Upper lobe of left lung (tissue), 6 donors: ENCODE results near the gene FEZ2. TPM values are rescaled to one million over a fixed set of nuclear protein-coding genes. Genes with fewer than 3 reads are reported as not detected.
A peak's percentile ranks its signal among the peaks of the same experiment; 100 is the strongest.

Source experiments
- ATAC-seq, 2 donors: fragments of 200-7000 bp; cut with Tn5 transposase; one replicate each; pipeline ENCODE4 v1.9.1; 2022; ENCODE audit warnings: mild to moderate bottlenecking in 2 of 2, moderate library complexity in 2 of 2; ENCODE audit not compliant: low FRiP score in 2 of 2
- DNase-seq, 2 donors: peaks; one replicate each; pipeline ENCODE4 v3.0.0-alpha.2; 2019 to 2020
- H3K27ac ChIP-seq, 4 donors: fragments of 200-600 bp; sonication (generic); one replicate each; pipeline ENCODE4 v1.5.1; 2016 to 2019
- H3K27me3 ChIP-seq, 4 donors: fragments of 200-600 bp; sonication (generic); one replicate each; pipeline ENCODE4 v1.5.1; 2017 to 2019
- H3K36me3 ChIP-seq, 4 donors: fragments of 200-600 bp; sonication (generic); one replicate each; pipeline ENCODE4 v1.5.1; 2016 to 2019
- H3K4me1 ChIP-seq, 4 donors: fragments of 200-600 bp; sonication (generic); one replicate each; pipeline ENCODE4 v1.5.1; 2018 to 2019
- H3K4me3 ChIP-seq, 4 donors: fragments of 200-600 bp; sonication (generic); one replicate each; pipeline ENCODE4 v1.5.1; 2017 to 2019; ENCODE audit warnings: mild to moderate bottlenecking in 2 of 4, moderate library complexity in 1 of 4
- H3K9me3 ChIP-seq, 4 donors: fragments of 200-600 bp; sonication (generic); one replicate each; pipeline ENCODE4 v1.5.1; 2018 to 2019
- EP300 ChIP-seq, 4 donors: sonication (generic); formaldehyde crosslinking; IDR thresholded peaks; one replicate each; pipeline ENCODE4 v1.5.1; 2017; ENCODE audit warnings: antibody characterized with exemption in 4 of 4, control low read depth in 2 of 4
- POLR2A ChIP-seq, 4 donors: fragments of 450-650 bp; IDR thresholded peaks; one replicate each; pipeline ENCODE4 v1.5.1; 2016 to 2017; ENCODE audit warnings: antibody characterized with exemption in 4 of 4, mild to moderate bottlenecking in 2 of 4
- POLR2AphosphoS5 ChIP-seq, 2 donors: sonication (generic); formaldehyde crosslinking; IDR thresholded peaks; one replicate each; pipeline ENCODE4 v1.5.1; 2017; ENCODE audit warnings: antibody characterized with exemption in 2 of 2
- WGBS, 2 donors: methylation state at CpG; one replicate each; pipeline ENCODE4 v1.1.5; 2017 to 2018; 5-methylcytosine and 5-hydroxymethylcytosine counted together
- total RNA-seq, 6 donors: library from RNA; depleted of rRNA in 4 of 6; stranded (reverse); fragments of >200 nt in 4 of 6; gene quantifications; one replicate each; pipeline versions ENCODE4 v1.1.0 to v1.2.1, GENCODE V29; 2016 to 2021
- TF ChIP-seq, protein P1 (sequence below), 6 experiments: fragments of 450-650 bp in 4 of 6; fragments of 200-600 bp in 2 of 6; sonication (generic) in 2 of 6; IDR thresholded peaks; one replicate each; pipeline ENCODE4 v1.5.1; 2016 to 2019; ENCODE audit warnings: antibody characterized with exemption in 6 of 6
- donor health status: DM: no; HTN: no; CAD: no; lungs with moderate emphysema.
- donor health status: DM: no; HTN: yes; CAD: no; lungs with severe emphysema.

Gene FEZ2
- total RNA-seq, 6 donors from 2014 or later, result 38.2 to 81.1 (median 43.1) TPM

DNA sequence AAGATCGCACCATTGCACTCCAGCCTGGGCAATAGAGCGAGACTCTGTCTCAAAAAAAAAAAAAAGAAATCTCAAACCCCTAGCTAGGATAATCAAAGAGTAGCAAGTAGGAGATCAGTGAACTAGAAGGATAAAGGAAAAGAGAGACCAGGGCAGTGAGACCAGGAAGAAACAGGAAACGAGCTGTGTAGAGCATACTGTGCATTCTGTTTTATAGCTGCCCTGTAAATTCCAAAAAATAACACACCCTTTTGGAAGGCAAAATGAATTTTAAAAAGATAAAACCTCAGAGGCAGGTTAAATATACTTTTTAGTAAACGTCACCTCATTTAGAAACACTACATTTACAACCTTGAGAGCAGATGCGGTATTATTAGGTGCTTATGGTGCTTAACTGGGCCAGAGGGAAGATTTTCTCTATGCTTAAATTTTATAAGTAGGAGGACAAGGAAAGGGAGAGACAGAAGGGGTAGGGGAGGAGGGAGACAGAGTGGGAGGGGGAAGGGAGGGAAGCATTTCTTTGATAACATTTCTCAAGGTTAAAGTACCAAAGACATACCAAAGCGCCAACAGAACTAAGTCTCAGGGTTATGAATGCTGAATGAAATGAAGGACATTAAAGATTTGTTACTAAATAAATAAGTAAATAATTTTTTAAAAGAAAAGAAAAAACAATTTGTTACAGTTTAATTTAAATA is 30.1 kb downstream of the FEZ2 start:
- 97% methylated on average over 6 of the region's 6 CpGs for WGBS, 2 donors
- Histone ChIP-seq H3K4me1 (peaks cover 5 to 27% (median 11%) of the 10 kb centered on the region in 4 donors), H3K36me3 (peaks cover 0 to 25% (median 2%) of the 10 kb centered on the region in 4 donors), H3K27ac (no peak overlapping the region), H3K4me3 (no peak overlapping the region), H3K27me3 (no peaks in the 10 kb centered on the region), H3K9me3 (no peaks in the 10 kb centered on the region)
- TF ChIP-seq POLR2A (IDR thresholded peaks at IDR 0.05), result no peak
- no peak for TF ChIP-seq POLR2AphosphoS5 (IDR thresholded peaks at IDR 0.05)
- TF ChIP-seq, protein P1, sequence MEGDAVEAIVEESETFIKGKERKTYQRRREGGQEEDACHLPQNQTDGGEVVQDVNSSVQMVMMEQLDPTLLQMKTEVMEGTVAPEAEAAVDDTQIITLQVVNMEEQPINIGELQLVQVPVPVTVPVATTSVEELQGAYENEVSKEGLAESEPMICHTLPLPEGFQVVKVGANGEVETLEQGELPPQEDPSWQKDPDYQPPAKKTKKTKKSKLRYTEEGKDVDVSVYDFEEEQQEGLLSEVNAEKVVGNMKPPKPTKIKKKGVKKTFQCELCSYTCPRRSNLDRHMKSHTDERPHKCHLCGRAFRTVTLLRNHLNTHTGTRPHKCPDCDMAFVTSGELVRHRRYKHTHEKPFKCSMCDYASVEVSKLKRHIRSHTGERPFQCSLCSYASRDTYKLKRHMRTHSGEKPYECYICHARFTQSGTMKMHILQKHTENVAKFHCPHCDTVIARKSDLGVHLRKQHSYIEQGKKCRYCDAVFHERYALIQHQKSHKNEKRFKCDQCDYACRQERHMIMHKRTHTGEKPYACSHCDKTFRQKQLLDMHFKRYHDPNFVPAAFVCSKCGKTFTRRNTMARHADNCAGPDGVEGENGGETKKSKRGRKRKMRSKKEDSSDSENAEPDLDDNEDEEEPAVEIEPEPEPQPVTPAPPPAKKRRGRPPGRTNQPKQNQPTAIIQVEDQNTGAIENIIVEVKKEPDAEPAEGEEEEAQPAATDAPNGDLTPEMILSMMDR (IDR thresholded peaks at IDR 0.05), result no peak
- ATAC-seq (no peak), DNase-seq (no peak)

DNA sequence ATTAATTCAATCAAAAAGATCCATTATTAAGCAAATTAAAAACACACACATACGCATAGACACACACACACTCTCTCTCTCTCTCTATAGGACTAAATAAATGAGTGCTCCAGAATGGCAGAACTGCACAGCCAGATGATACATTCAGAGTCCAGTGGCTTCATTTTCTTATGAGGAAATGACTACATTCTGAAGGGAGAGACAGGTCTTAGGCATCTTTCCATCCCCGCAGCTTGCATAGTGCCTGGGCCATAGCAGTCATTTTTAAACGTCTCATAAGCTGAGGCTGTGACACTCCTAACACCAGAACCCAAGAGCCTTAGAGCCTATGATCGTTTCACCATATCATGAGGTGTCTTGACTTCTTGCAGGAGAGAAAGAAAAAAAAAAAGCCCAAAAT is 31.1 kb downstream of the FEZ2 start:
- WGBS, 2 donors, result 96 to 98% methylated on average over 4 of the region's 4 CpGs
- Histone ChIP-seq H3K4me3 (no peak overlapping the region), H3K36me3 (peaks cover 0 to 21% (median 2%) of the 10 kb centered on the region in 4 donors), H3K27me3 (no peaks in the 10 kb centered on the region), H3K9me3 (no peaks in the 10 kb centered on the region), H3K4me1 (peaks cover 14 to 35% (median 20%) of the 10 kb centered on the region in 4 donors), H3K27ac (no peak overlapping the region)
- DNase-seq (no peak), ATAC-seq (no peak)
- no peak for TF ChIP-seq EP300 (IDR thresholded peaks at IDR 0.05)
- TF ChIP-seq POLR2A (IDR thresholded peaks at IDR 0.05), result no peak
- TF ChIP-seq, protein P1 (IDR thresholded peaks at IDR 0.05), result no peak
- TF ChIP-seq POLR2AphosphoS5 (IDR thresholded peaks at IDR 0.05), result no peak

DNA sequence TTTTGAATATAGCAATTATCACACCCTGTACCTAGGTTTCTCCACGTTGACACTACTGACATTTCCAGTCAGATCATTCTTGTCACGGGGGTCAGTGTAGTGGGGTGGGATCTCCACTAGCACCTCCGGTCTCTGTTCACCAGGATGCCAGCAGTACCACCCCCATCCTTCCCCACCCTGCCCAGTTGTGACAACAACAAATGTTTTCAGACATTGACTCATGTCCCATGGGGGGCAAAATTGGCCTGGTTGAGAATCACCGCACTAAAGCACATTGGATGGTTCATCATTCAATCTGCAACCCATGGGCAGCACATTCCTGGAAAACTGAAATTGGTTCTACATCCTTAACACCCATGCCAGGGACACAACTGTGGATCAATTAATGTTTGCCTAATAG is 32.3 kb downstream of the FEZ2 start:
- 96 to 100% methylated on average over 4 of the region's 4 CpGs for WGBS, 2 donors
- Histone ChIP-seq H3K4me1 (peaks cover 22 to 44% (median 28%) of the 10 kb centered on the region in 4 donors), H3K27me3 (no peaks in the 10 kb centered on the region), H3K27ac (no peak overlapping the region), H3K36me3 (peaks cover 0 to 11% (median 0%) of the 10 kb centered on the region in 4 donors), H3K9me3 (no peaks in the 10 kb centered on the region), H3K4me3 (no peak overlapping the region)
- no peak for TF ChIP-seq POLR2AphosphoS5 (IDR thresholded peaks at IDR 0.05)
- ATAC-seq (no peak), DNase-seq (no peak)

DNA sequence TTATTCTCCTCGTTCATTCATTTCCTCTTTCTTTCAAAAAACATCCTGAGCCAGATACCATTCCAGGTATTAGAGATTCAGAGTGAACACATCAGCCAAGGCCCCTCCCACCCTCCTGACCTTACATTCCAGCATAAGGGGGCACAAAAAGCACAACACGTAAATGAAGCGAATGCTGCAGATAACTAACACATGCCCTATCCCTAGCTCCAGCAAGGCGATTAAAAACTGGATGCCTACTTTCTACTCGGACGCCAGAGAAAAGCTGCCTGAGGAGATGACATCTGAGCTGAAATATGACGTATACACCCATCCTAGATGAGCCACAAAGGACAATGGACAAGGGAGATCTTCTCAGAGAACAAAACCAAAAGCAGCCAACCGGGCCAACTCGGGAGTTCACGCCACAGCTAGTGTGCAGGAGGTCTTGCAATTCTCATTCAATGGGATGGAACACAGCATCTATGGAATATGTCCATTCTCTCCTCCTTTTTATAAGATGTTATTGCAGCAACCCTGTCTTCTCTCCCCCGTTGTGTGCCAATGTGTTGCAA is 33.5 kb downstream of the FEZ2 start:
- no peak for TF ChIP-seq POLR2AphosphoS5 (IDR thresholded peaks at IDR 0.05)
- no peak for TF ChIP-seq POLR2A (IDR thresholded peaks at IDR 0.05)
- TF ChIP-seq, protein P1 (IDR thresholded peaks at IDR 0.05), result no peak
- TF ChIP-seq EP300 (IDR thresholded peaks at IDR 0.05), result no peak

DNA sequence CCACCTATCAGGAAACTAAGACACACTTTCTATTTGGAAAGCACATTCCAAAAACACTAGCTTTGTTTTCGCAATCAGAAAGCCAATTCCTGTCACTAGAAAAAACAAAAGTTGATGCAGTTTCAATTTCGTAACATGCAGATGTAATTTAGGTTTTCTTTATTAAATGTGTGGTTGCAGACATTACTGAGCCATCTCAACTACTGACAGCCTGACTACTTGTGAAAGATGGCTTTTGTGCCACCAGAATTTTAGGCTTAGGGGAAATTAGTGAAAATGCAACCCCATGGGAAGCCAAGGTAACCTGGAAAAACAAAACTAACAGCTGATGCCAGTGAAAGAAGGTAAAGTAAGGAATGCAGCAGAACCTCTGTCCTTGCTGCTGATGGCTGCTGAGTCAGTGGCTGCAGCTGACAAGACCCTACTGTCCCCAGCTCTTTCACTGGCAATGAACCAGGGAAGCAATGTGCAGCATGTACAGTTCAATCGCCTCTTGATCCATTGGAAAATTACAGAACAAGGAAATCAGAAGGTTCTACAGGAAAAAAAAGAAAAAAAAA is 34.9 kb downstream of the FEZ2 start:
- Histone ChIP-seq H3K27me3 (no peaks in the 10 kb centered on the region), H3K27ac (peak overlapping the region in 3 of 4 donors; percentile 9 to 72 (median 40)), H3K4me1 (peaks cover 22 to 28% (median 25%) of the 10 kb centered on the region in 4 donors), H3K36me3 (peaks cover 0 to 11% (median 0%) of the 10 kb centered on the region in 4 donors), H3K9me3 (no peaks in the 10 kb centered on the region), H3K4me3 (no peak overlapping the region)
- no peak for DNase-seq
- no peak for ATAC-seq
- 53 to 58% methylated on average over 3 of the region's 3 CpGs for WGBS, 2 donors
- TF ChIP-seq POLR2AphosphoS5 (IDR thresholded peaks at IDR 0.05), result no peak
- no peak for TF ChIP-seq EP300 (IDR thresholded peaks at IDR 0.05)
- TF ChIP-seq, protein P1 (IDR thresholded peaks at IDR 0.05), result no peak
- no peak for TF ChIP-seq POLR2A (IDR thresholded peaks at IDR 0.05)

More for the DNA sequence above, 33.5 kb downstream of the FEZ2 start:
- peaks cover 0 to 11% (median 0%) of the 10 kb centered on the region in 4 donors for H3K36me3 ChIP-seq
- DNase-seq (no peak), ATAC-seq (no peak)
- H3K9me3 ChIP-seq, result no peaks in the 10 kb centered on the region
- no peak overlapping the region for H3K27ac ChIP-seq
- peaks cover 22 to 40% (median 28%) of the 10 kb centered on the region in 4 donors for H3K4me1 ChIP-seq
- no peak overlapping the region for H3K4me3 ChIP-seq
- H3K27me3 ChIP-seq, result no peaks in the 10 kb centered on the region
- WGBS, 2 donors, result 90 to 91% methylated on average over 11 of the region's 11 CpGs
